SU-DHL-6 (cell line): ENCODE results near the gene ZNF496.

ENCODE experiments used
- EZH2phosphoT487 ChIP-seq: fragments of 200-600 bp; sonication (generic), shearing (Covaris generic); conservative IDR thresholded peaks from 2 replicates; pipeline ENCODE4 v1.6.1; 2018; ENCODE audit warnings: mild to moderate bottlenecking, antibody characterized with exemption, low read length, moderate library complexity, mixed read lengths
- TF ChIP-seq, protein P1 (sequence below): fragments of 200-600 bp; sonication (generic); IDR thresholded peaks from one replicate; pipeline ENCODE4 v1.5.1; 2017; ENCODE audit warnings: antibody characterized with exemption, mild to moderate bottlenecking, low read length, moderate library complexity; ENCODE audit not compliant: insufficient read depth, poor library complexity, severe bottlenecking

DNA sequence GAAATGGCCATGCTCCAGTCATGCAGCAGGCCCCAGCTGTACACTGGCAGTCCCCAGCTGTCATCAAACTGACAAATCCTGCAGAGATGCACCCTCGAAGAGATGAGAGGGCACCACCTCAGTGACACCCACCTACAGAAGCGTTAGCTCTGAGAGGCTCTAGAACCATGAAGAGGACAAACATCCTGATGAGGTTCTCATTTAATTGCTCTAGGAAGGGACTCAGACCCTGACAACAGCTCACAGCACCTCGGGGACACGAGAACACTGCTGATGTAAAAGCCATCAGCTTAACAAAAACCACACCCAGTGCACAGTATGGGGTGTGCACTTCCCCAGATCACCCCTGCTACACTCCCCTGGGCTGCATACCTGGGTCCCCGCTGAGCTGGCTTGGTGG is 3.4 kb downstream of the ZNF496 start:
- TF ChIP-seq, protein P1, sequence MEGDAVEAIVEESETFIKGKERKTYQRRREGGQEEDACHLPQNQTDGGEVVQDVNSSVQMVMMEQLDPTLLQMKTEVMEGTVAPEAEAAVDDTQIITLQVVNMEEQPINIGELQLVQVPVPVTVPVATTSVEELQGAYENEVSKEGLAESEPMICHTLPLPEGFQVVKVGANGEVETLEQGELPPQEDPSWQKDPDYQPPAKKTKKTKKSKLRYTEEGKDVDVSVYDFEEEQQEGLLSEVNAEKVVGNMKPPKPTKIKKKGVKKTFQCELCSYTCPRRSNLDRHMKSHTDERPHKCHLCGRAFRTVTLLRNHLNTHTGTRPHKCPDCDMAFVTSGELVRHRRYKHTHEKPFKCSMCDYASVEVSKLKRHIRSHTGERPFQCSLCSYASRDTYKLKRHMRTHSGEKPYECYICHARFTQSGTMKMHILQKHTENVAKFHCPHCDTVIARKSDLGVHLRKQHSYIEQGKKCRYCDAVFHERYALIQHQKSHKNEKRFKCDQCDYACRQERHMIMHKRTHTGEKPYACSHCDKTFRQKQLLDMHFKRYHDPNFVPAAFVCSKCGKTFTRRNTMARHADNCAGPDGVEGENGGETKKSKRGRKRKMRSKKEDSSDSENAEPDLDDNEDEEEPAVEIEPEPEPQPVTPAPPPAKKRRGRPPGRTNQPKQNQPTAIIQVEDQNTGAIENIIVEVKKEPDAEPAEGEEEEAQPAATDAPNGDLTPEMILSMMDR: no peak
- TF ChIP-seq EZH2phosphoT487: no peak
